Fibroblast of lung (primary cell): Measurements from ENCODE around the gene UBE2J2. TPM values are rescaled to one million over a fixed set of nuclear protein-coding genes. Genes with fewer than 3 reads are reported as not detected.

Experiments
- DNase-seq, 2 donors: peaks; one replicate each; pipeline versions ENCODE4 v3.0.0 to v3.0.0-alpha.2; 2010; ENCODE audit warnings: low read depth in 2 of 2
- H2AFZ ChIP-seq: 2 replicates; pipeline ENCODE4 v1.5.1; 2012; ENCODE audit warnings: low read length, control low read depth, inconsistent platforms
- H3K27ac ChIP-seq: 2 replicates; pipeline ENCODE4 v1.5.1; 2011; ENCODE audit warnings: low read length, control low read depth; ENCODE audit not compliant: insufficient read depth
- H3K27me3 ChIP-seq: 2 replicates; pipeline ENCODE4 v1.5.1; 2011; ENCODE audit warnings: mild to moderate bottlenecking, low read length; ENCODE audit not compliant: control insufficient read depth, insufficient read depth
- H3K36me3 ChIP-seq: 2 replicates; pipeline ENCODE4 v1.5.1; 2011; ENCODE audit warnings: low read length; ENCODE audit not compliant: control insufficient read depth, insufficient read depth
- H3K4me1 ChIP-seq: 2 replicates; pipeline ENCODE4 v1.5.1; 2011; ENCODE audit warnings: low read length; ENCODE audit not compliant: control insufficient read depth, insufficient read depth; ENCODE audit errors: extremely low read depth
- H3K4me2 ChIP-seq: 2 replicates; pipeline ENCODE4 v1.5.1; 2011; ENCODE audit warnings: low read length, control low read depth; ENCODE audit not compliant: insufficient read depth; ENCODE audit errors: extremely low read depth
- H3K4me3 ChIP-seq, 4 experiments: fragments of 200-600 bp in 1 of 4; sonication (generic) in 1 of 4; replicated peaks in 1 of 4; 2 replicates each; pipeline ENCODE4 v1.5.1; 2011 to 2016; ENCODE audit warnings: low read length in 4 of 4, low read depth in 3 of 4, mild to moderate bottlenecking in 3 of 4, control low read depth in 2 of 4, inconsistent platforms in 1 of 4, mixed read lengths in 1 of 4; ENCODE audit not compliant: insufficient read depth in 1 of 4; ENCODE audit errors: control extremely low read depth in 1 of 4
- H3K79me2 ChIP-seq: 2 replicates; pipeline ENCODE4 v1.5.1; 2012; ENCODE audit warnings: mild to moderate bottlenecking, low read length, inconsistent platforms; ENCODE audit not compliant: control insufficient read depth, insufficient read depth
- H3K9ac ChIP-seq: 2 replicates; pipeline ENCODE4 v1.5.1; 2011; ENCODE audit warnings: mild to moderate bottlenecking, low read length, control low read depth; ENCODE audit not compliant: insufficient read depth
- H3K9me3 ChIP-seq: 2 replicates; pipeline ENCODE4 v1.5.1; 2012; ENCODE audit warnings: low read depth, low read length; ENCODE audit not compliant: control insufficient read depth, insufficient read depth
- H4K20me1 ChIP-seq: 2 replicates; pipeline ENCODE4 v1.5.1; 2011; ENCODE audit warnings: low read length; ENCODE audit not compliant: control insufficient read depth, insufficient read depth; ENCODE audit errors: extremely low read depth
- EZH2 ChIP-seq: IDR thresholded peaks from 2 replicates; pipeline ENCODE4 v1.5.1; 2012; ENCODE audit warnings: low read length, control low read depth, mild to moderate bottlenecking; ENCODE audit errors: missing control alignments
- polyA plus RNA-seq, 2 donors: library from polyadenylated mRNA; depleted of rRNA in 1 of 2; stranded (reverse) in 1 of 2; unstranded in 1 of 2; fragments of >200 nt; gene quantifications; 2 replicates each; pipeline ENCODE4 v1.2.1, GENCODE V29; 2011 to 2012; ENCODE audit warnings: missing spikeins in 1 of 2
- total RNA-seq: library from RNA; depleted of rRNA; stranded (reverse); fragments of >200 nt; gene quantifications from 2 replicates; pipeline ENCODE4 v1.2.1, GENCODE V29; 2014
- TF ChIP-seq, protein P1 (sequence below), 2 donors: IDR thresholded peaks in 1 of 2; conservative IDR thresholded peaks in 1 of 2; 1 replicate in 1 of 2; 2 replicates in 1 of 2; pipeline ENCODE4 v1.5.1; 2011 to 2012; ENCODE audit warnings: low read length in 2 of 2, control low read depth in 1 of 2, inconsistent platforms in 1 of 2, low read depth in 1 of 2, mild to moderate bottlenecking in 1 of 2

The UBE2J2 gene
- total and polyA plus RNA-seq, 2 donors (not counting 1 experiment from before 2014, with no cell fraction given): 32.3 to 47.2 TPM

DNA sequence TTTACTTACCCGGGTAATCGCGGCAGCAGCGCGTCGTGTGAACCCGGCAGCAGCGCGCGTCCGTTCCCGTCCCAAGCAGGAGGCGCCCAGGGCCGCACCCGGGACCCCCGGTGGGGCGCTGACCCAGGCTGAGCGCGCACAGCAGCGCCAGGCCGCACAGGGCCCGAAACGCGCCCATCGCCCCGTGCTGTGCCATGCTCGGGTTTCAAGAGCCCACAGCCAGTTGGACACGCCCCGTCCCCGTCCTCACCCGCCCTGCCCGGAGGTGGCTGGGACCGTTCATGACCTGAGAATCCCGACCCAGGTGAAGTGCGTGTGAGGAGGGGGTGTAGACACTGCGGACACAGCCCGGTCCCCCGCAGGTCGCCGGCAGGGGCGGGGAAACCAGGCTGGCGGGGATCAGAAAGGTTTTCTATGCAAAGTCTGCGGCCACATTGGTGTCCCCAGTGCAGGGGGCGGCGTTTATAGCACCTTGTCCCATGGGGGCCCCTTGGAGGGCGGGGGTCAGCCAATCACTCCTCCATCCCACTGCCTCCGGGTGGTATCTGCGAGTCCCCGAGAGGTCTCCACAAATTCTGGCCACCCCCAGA is 67.2 kb downstream of the UBE2J2 start, which contains the start of gene TNFRSF18:
TNFRSF18 (minus strand) TSS at position 217 of the 590 bp plus-strand sequence; CDS start at position 196, 21 bp downstream.
- H3K4me3 ChIP-seq: peak within 1 kb of the TSS in 1 of 4 experiments; percentile 2

DNA sequence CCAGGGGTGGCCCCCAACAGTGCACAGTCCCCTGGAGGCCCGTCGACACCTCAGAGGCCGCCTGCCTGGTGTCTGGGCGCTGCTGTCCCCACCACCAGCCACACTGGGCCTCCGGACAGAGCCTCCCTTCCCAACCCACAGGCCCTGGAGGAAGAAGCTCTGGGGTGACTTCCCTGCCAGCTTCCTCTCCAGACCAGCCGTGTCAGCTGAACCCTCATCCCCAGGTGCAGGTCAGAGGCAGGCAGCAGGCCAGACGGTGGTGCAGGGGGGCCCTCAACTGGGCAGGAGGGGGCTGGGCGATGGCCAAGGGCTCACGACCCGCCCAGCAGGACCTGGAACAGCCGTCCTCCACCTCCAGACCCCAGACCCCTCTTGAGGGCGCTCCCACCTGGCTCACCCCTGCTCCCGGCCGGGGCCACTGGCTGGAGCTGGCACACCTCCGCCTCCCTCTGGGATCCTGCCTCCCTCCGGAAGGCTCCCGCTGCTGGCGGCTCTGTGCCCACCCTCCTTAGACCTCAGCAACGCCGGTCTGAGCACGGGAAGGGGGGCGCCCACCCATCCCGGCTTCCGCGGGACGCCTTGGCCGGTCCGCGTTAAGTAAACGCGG is 67.8 kb downstream of the UBE2J2 start:
- Histone ChIP-seq H3K36me3 (no peaks in the 10 kb centered on the region), H3K27me3 (no peaks in the 10 kb centered on the region), H3K79me2 (no peaks in the 10 kb centered on the region), H3K4me1 (peaks cover 6% of the 10 kb centered on the region), H3K27ac (no peak overlapping the region), H2AFZ (no peak overlapping the region), H3K9me3 (no peaks in the 10 kb centered on the region), H3K4me3 (no peak overlapping the region), H4K20me1 (no peaks in the 10 kb centered on the region), H3K4me2 (no peak overlapping the region), H3K9ac (no peak overlapping the region)
- DNase-seq: no peak
- peak; percentile 12 for TF ChIP-seq EZH2
- TF ChIP-seq, protein P1, sequence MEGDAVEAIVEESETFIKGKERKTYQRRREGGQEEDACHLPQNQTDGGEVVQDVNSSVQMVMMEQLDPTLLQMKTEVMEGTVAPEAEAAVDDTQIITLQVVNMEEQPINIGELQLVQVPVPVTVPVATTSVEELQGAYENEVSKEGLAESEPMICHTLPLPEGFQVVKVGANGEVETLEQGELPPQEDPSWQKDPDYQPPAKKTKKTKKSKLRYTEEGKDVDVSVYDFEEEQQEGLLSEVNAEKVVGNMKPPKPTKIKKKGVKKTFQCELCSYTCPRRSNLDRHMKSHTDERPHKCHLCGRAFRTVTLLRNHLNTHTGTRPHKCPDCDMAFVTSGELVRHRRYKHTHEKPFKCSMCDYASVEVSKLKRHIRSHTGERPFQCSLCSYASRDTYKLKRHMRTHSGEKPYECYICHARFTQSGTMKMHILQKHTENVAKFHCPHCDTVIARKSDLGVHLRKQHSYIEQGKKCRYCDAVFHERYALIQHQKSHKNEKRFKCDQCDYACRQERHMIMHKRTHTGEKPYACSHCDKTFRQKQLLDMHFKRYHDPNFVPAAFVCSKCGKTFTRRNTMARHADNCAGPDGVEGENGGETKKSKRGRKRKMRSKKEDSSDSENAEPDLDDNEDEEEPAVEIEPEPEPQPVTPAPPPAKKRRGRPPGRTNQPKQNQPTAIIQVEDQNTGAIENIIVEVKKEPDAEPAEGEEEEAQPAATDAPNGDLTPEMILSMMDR (conservative IDR thresholded peaks at IDR 0.05 in 1 of 2, IDR thresholded peaks at IDR 0.05 in 1 of 2; ENCODE audit: low read depth in 1 of 2, low read length in 2 of 2): no peak

More for the DNA sequence above, 67.2 kb downstream of the UBE2J2 start, which contains the start of gene TNFRSF18:
- DNase-seq: peak; percentile 6 to 17
- peak within 1 kb of the TSS; percentile 44 for H3K4me2 ChIP-seq
- H3K36me3 ChIP-seq: no peaks in the 10 kb centered on the region
- peaks cover 6% of the 10 kb centered on the region for H3K4me1 ChIP-seq
- H2AFZ ChIP-seq: no peak within 1 kb of the TSS
- no peak within 1 kb of the TSS for H3K9ac ChIP-seq
- H3K27me3 ChIP-seq: no peaks in the 10 kb centered on the region
- H3K79me2 ChIP-seq: no peaks in the 10 kb centered on the region
- no peaks in the 10 kb centered on the region for H3K9me3 ChIP-seq
- no peaks in the 10 kb centered on the region for H4K20me1 ChIP-seq
- no peak within 1 kb of the TSS for H3K27ac ChIP-seq
- peak; percentile 34 for TF ChIP-seq EZH2
- TF ChIP-seq, protein P1 (conservative IDR thresholded peaks at IDR 0.05 in 1 of 2, IDR thresholded peaks at IDR 0.05 in 1 of 2; ENCODE audit: low read depth in 1 of 2, low read length in 2 of 2): no peak

DNA sequence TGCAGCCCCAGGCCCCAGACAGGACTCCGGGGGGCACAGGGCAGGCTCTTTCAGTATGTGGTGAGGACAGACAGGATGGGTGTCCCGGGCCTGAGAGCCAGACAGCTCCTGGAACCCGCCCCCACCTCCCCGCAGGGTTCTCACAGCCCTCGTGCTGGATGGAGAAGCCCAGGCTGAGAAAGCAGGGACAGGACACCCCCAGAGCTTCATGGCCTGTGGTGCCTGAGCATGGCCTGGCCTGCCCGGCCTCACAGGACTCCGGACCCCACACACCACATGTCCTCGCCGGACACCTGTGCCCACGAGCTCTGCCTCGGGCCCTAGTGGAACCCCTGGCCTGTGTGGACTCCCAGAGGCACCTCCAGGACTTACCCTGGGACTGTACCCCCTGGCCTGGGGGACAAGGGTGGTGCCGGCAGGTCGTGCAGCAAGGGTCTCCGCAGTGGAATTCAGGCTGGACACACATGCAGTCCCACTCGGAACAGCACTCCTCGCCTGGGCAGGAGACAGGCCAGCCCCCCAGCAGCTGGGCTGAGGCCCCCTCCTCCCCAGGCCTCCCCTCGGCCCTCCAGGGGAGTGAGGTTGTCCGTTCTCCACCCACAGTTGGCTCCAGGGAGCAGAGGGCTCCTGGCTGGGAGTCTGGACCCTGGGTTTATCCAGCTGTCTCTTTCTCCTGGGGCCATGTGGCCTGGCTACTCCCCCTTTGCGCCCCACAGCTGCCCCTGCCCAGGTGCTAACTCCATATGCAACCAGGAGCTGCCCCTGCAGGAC is 68.5 kb downstream of the UBE2J2 start:
- no peak for DNase-seq
- H3K9ac ChIP-seq: no peak overlapping the region
- H3K27me3 ChIP-seq: no peaks in the 10 kb centered on the region
- no peak overlapping the region for H3K4me3 ChIP-seq
- no peaks in the 10 kb centered on the region for H3K36me3 ChIP-seq
- no peak for TF ChIP-seq EZH2
- TF ChIP-seq, protein P1 (conservative IDR thresholded peaks at IDR 0.05 in 1 of 2, IDR thresholded peaks at IDR 0.05 in 1 of 2; ENCODE audit: low read depth in 1 of 2, low read length in 2 of 2): no peak
- H4K20me1 ChIP-seq: no peaks in the 10 kb centered on the region
- no peak overlapping the region for H2AFZ ChIP-seq
- peaks cover 6% of the 10 kb centered on the region for H3K4me1 ChIP-seq
- H3K79me2 ChIP-seq: no peaks in the 10 kb centered on the region
- no peak overlapping the region for H3K27ac ChIP-seq
- H3K9me3 ChIP-seq: no peaks in the 10 kb centered on the region
- no peak overlapping the region for H3K4me2 ChIP-seq
